Measurements from ENCODE around the gene TSPAN15. TPM values are rescaled to one million over a fixed set of nuclear protein-coding genes. Genes with fewer than 3 reads are reported as not detected.

The TSPAN15 gene
- total and polyA plus RNA-seq, 2 experiments from 2014 or later: 6.6 to 10.1 TPM

- TF ChIP-seq ZNF462 (CRISPR knock-in tag; IDR thresholded peaks at IDR 0.05) (no peak), EZH2phosphoT487 (IDR thresholded peaks at IDR 0.05; ENCODE audit: unreplicated experiment) (no peak)
These were observed 86.2 kb downstream of the TSPAN15 start (continued) for GRCh38 chr10:69537449-69537848.

- Mint-ChIP-seq H3K4me1 (no peaks in the 10 kb centered on the region), H3K4me3 (no peak overlapping the region), H3K36me3 (ENCODE audit: low read depth) (peaks cover 24% of the 10 kb centered on the region), H3K9me3 (peaks cover 59% of the 10 kb centered on the region), H3K27me3 (ENCODE audit: insufficient read depth, low read depth, poor library complexity) (peaks cover 10% of the 10 kb centered on the region), H3K27ac (no peak overlapping the region)
- no peaks in the 10 kb centered on the region for H3K36me3 ChIP-seq (ENCODE audit: insufficient read depth)
- no peaks in the 10 kb centered on the region for H3K27me3 ChIP-seq (ENCODE audit: insufficient read depth)
- H4K20me1 ChIP-seq (replicated peaks; ENCODE audit: insufficient read depth): no peaks in the 10 kb centered on the region
- ATAC-seq (no peak), DNase-seq (ENCODE audit: low spot score) (no peak)
- H2AFZ ChIP-seq: no peak overlapping the region
- H3K27ac ChIP-seq (ENCODE audit: low read depth): no peak overlapping the region
- H3K4me2 ChIP-seq: no peak overlapping the region
- no peaks in the 10 kb centered on the region for H3F3A ChIP-seq (replicated peaks; ENCODE audit: low read depth)
- no peaks in the 10 kb centered on the region for H3K79me2 ChIP-seq (replicated peaks; ENCODE audit: insufficient read depth)
- H3K4me3 ChIP-seq: no peak overlapping the region
- H3K9me2 ChIP-seq (ENCODE audit: insufficient read depth): 0 out of 2 replicates have a peak, but pooled peaks cover 5% of the 10 kb centered on the region
- no peaks in the 10 kb centered on the region for H3K4me1 ChIP-seq (ENCODE audit: insufficient read depth)
- TF ChIP-seq JUNB (IDR thresholded peaks at IDR 0.05; ENCODE audit: unreplicated experiment) (no peak), CREB1 (CRISPR knock-in tag; IDR thresholded peaks at IDR 0.05; ENCODE audit: low read depth) (no peak), REST (IDR thresholded peaks at IDR 0.05; ENCODE audit: unreplicated experiment) (no peak), NANOG (IDR thresholded peaks at IDR 0.05; ENCODE audit: borderline replicate concordance) (no peak), ZNF114 (CRISPR knock-in tag; IDR thresholded peaks at IDR 0.05) (no peak), POLR2AphosphoS5 (IDR thresholded peaks at IDR 0.05; ENCODE audit: low read depth) (no peak)
These were observed 87.2 kb downstream of the TSPAN15 start for GRCh38 chr10:69538461-69538860.

Data from GM23338 (cell line).